Loucy (cell line): ENCODE data around the gene CACNA2D3.

Source experiments
- H2AFZ ChIP-seq: fragments of 200-600 bp; sonication (generic); 2 replicates; pipeline ENCODE4 v1.6.0; 2016; ENCODE audit warnings: antibody characterized with exemption, mild to moderate bottlenecking, low read length, moderate library complexity
- H3F3A ChIP-seq: fragments of 200-600 bp; 2 replicates; pipeline ENCODE4 v1.6.0; 2016; ENCODE audit warnings: antibody characterized with exemption, low read depth, mild to moderate bottlenecking
- H3K27me3 ChIP-seq: fragments of 200-600 bp; sonication (generic); 2 replicates; pipeline ENCODE4 v1.6.1; 2014; ENCODE audit warnings: low read length, mild to moderate bottlenecking; ENCODE audit not compliant: insufficient read depth, poor library complexity, severe bottlenecking
- H3K36me3 ChIP-seq: fragments of 200-600 bp; sonication (generic); 2 replicates; pipeline ENCODE4 v1.6.1; 2016; ENCODE audit warnings: low read length; ENCODE audit not compliant: insufficient read depth
- H3K4me1 ChIP-seq: fragments of 200-600 bp; sonication (generic); 2 replicates; pipeline ENCODE4 v1.5.1; 2014; ENCODE audit warnings: low read length, mild to moderate bottlenecking; ENCODE audit not compliant: insufficient read depth, poor library complexity, severe bottlenecking
- H3K4me2 ChIP-seq: fragments of 200-600 bp; sonication (generic); 2 replicates; pipeline ENCODE4 v1.6.0; 2014; ENCODE audit warnings: antibody characterized with exemption, low read length, low read depth, mild to moderate bottlenecking; ENCODE audit not compliant: poor library complexity, severe bottlenecking
- H3K4me3 ChIP-seq: fragments of 200-600 bp; sonication (generic); 2 replicates; pipeline ENCODE4 v1.5.1; 2014; ENCODE audit warnings: low read length, mild to moderate bottlenecking, mixed read lengths; ENCODE audit not compliant: poor library complexity, severe bottlenecking
- H3K79me2 ChIP-seq: fragments of 200-600 bp; sonication (generic); 2 replicates; pipeline ENCODE4 v1.6.1; 2014; ENCODE audit warnings: low read length; ENCODE audit not compliant: insufficient read depth
- H3K9ac ChIP-seq: fragments of 200-600 bp; sonication (generic); 2 replicates; pipeline ENCODE4 v1.6.0; 2014; ENCODE audit warnings: mild to moderate bottlenecking, low read depth, low read length, moderate library complexity; ENCODE audit not compliant: poor library complexity, severe bottlenecking
- H3K9me2 ChIP-seq: fragments of 200-600 bp; sonication (generic); replicated peaks from 2 replicates; pipeline ENCODE4 v1.6.1; 2016; ENCODE audit warnings: low read depth, low read length, mixed read lengths
- H3K9me3 ChIP-seq: fragments of 200-600 bp; sonication (generic); 2 replicates; pipeline ENCODE4 v1.6.1; 2014; ENCODE audit warnings: mild to moderate bottlenecking, antibody characterized with exemption, low read length, low read depth; ENCODE audit not compliant: insufficient read depth
- H4K20me1 ChIP-seq: fragments of 200-600 bp; sonication (generic); 2 replicates; pipeline ENCODE4 v1.6.0; 2014; ENCODE audit warnings: antibody characterized with exemption, low read length, mild to moderate bottlenecking; ENCODE audit not compliant: insufficient read depth, poor library complexity, severe bottlenecking
- CTCF ChIP-seq: fragments of 200-600 bp; sonication (generic); conservative IDR thresholded peaks from 2 replicates; pipeline ENCODE4 v1.5.1; 2014; ENCODE audit warnings: mild to moderate bottlenecking, antibody characterized with exemption, low read length
- EZH2phosphoT487 ChIP-seq: fragments of 200-600 bp; IDR thresholded peaks from 2 replicates; pipeline ENCODE4 v1.6.1; 2018; ENCODE audit warnings: antibody characterized with exemption, mild to moderate bottlenecking, moderate library complexity, borderline replicate concordance

Gene CACNA2D3

GRCh38 chr3:54870423-54870822 lies 748.1 kb downstream of the CACNA2D3 start:
- Histone ChIP-seq H3K79me2 (no peaks in the 10 kb centered on the region), H3K9me3 (no peaks in the 10 kb centered on the region), H3K27me3 (no peaks in the 10 kb centered on the region), H2AFZ (no peak overlapping the region), H3K36me3 (no peaks in the 10 kb centered on the region), H3K4me1 (peaks cover 3% of the 10 kb centered on the region), H3K4me2 (no peak overlapping the region), H3F3A (no peaks in the 10 kb centered on the region), H4K20me1 (no peaks in the 10 kb centered on the region), H3K9me2 (no peaks in the 10 kb centered on the region), H3K9ac (no peak overlapping the region), H3K4me3 (no peak overlapping the region)
- TF ChIP-seq CTCF, result peak; percentile 58
- TF ChIP-seq EZH2phosphoT487, result no peak

GRCh38 chr3:54871867-54872266 lies 749.5 kb downstream of the CACNA2D3 start:
- no peak overlapping the region for H3K4me2 ChIP-seq
- TF ChIP-seq EZH2phosphoT487, result no peak
- no peak for TF ChIP-seq CTCF
- no peaks in the 10 kb centered on the region for H3F3A ChIP-seq
- no peaks in the 10 kb centered on the region for H3K36me3 ChIP-seq
- H3K27me3 ChIP-seq, result no peaks in the 10 kb centered on the region
- H3K9me2 ChIP-seq, result no peaks in the 10 kb centered on the region
- no peaks in the 10 kb centered on the region for H3K79me2 ChIP-seq
- no peak overlapping the region for H3K9ac ChIP-seq
- no peaks in the 10 kb centered on the region for H3K9me3 ChIP-seq
- H3K4me1 ChIP-seq, result peaks cover 10% of the 10 kb centered on the region
- no peak overlapping the region for H2AFZ ChIP-seq
- H3K4me3 ChIP-seq, result no peak overlapping the region
- H4K20me1 ChIP-seq, result no peaks in the 10 kb centered on the region

GRCh38 chr3:54873059-54874010 lies 751.0 kb downstream of the CACNA2D3 start:
- Histone ChIP-seq H4K20me1 (no peaks in the 10 kb centered on the region), H3K4me2 (no peak overlapping the region), H3K4me3 (no peak overlapping the region), H3K27me3 (no peaks in the 10 kb centered on the region), H3K9ac (no peak overlapping the region), H3K36me3 (no peaks in the 10 kb centered on the region), H3K9me3 (no peaks in the 10 kb centered on the region), H3K4me1 (peaks cover 10% of the 10 kb centered on the region), H3K9me2 (no peaks in the 10 kb centered on the region), H3K79me2 (no peaks in the 10 kb centered on the region), H3F3A (no peaks in the 10 kb centered on the region), H2AFZ (no peak overlapping the region)
- no peak for TF ChIP-seq CTCF
- no peak for TF ChIP-seq EZH2phosphoT487
